GM18498 (cell line): ENCODE results near the gene TTN.

Experiments
- ATAC-seq: cut with Tn5 transposase; IDR thresholded peaks from one replicate; pipeline ENCODE4 v1.9.1; 2021; ENCODE audit warnings: mild to moderate bottlenecking, moderate library complexity; ENCODE audit not compliant: unreplicated experiment

TTN gene

DNA sequence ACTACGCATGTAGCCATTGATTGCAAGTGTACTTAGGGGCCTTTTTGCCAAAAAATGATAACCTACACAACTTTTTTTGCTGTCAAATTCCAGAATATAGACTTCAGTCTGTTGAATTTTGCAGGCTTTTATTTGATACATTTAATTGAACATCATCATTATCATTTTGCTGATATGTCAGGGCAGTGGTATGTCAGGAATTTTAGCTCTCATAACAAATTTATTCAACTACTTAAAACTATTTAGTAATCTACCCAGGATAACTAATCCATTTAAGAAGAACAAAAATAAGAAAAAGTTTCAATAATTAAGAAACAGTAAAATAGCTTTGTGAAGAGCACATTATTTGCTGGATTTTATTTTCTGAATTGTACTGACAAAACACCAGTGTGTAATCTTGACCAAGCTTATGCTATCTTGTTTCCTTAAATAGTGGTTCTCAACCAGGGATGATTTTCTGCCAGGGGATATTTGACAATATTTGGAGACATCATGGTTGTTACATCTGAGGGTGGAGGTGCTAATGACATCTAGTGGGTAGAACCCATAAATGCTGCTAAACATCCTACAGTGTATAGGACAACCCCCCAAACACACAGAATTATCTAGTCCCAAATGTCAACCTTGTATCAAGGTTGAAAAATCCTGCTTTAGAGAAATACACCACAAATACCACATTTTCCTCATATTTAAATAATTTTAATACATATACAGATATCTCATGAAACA, 12.1 kb upstream of the TTN start:
- peak; percentile 37 for ATAC-seq

DNA sequence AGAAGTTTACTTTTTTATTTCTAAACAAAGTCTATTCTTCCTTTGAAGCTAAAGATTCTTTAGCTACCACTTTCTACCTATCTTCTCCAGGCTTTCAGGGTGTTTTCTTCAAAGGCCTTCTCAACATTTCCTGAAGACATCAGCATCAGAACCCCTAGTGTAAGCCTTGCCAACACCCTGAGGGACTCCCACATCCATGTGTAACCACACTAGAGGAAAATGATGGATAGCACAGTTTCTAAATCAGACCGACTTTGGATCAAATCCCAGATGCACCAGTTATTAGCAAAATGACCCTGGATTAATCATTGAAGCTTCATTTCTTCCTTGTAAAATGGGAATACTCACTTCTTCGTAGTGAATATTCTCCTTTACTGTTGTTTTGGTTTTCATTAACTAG, 4.7 kb upstream of the TTN start:
- no peak for ATAC-seq

DNA sequence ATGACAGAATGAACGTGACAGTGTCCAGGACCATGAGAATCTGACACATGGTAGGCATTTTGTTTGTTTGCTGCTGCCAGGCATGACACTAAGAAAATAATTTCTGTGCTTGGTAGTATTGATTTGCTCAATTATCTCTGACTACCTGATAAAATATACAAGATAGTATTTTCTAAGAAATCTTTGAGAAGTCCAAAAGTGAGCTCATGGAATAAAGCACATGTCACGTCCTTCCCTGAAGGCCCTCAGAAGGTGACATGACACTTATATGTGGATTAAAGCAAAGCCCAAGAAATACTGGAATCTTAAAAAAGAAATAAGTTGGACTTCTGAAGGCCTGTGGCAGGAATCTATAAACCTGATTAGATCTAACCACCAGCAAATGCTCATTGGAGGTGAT, 3.8 kb upstream of the TTN start:
- no peak for ATAC-seq

DNA sequence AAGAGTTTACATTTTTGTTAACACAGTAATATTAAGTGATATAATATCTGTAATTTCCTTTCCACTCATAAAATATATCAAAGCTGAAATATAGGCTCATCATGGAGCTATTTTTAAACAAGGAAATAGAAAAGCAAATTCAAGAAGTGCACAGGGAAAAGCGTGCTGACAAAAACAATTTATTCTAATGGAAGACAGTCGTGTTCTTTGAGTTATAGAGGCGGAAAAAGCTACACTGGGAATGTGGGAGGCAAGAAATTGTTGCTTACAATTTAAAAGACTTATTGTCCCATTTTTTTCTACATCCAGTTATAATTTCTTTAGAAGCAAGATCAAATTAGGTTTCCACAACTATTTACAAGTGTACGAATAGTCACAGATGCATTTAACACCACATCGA, 3.2 kb upstream of the TTN start:
- no peak for ATAC-seq

DNA sequence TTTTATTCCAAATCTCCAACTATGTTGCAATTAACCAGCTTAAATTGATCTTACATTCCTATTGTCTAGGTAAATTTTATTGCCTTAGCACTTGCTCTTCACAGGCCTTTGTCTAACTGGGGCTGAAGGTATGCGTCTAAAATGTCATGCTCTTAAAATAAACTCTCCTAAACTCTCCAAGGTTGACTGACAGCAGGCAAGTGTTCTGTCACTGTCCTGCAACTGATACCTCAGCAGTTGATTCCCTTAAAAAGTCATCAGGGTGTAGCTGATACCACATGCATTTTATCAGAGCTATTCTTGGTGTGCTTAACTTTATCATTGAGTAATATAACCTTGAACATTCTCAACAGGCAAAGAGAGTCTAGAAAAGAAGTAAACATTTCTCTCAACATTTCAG, 680 bp downstream of the TTN start:
- ATAC-seq, result no peak

DNA sequence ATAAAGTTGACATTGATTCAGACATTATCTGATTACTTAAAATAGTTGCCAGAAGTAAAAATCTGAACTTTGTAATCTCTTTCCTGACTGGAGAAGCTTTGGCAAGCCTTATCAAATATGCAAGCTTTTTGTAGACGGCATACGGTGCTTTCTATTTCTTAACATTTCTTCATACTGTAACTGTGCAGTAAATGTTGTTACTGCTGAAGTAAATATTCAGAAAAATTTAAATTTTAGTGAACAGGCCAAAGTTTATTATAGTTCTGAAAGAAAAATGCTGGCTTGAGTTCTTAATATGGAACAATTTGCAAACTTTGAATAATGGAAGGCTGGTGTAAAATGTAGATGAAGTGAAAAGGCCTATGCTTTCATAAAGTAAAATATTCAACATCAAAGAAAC, 1.8 kb downstream of the TTN start:
- no peak for ATAC-seq

DNA sequence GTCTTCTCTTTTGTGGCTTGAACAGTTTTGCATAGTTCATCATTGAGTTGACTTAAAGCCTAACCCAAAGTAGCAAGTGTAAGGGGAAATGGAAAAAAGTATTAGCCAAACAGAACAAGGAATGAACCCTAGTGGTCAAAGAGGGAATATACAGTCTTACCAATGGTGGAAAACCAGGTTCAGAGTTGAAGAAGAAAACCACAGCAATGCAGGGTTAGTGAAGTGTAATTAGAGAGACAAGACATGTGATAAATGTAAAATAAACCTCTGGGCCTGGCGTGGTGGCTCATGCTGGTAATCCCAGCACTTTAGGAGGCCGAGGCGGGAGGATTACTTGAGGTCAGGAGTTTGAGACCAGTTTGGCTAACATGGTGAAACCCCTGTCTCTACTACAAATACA, 2.4 kb downstream of the TTN start:
- peak; percentile 62 for ATAC-seq

DNA sequence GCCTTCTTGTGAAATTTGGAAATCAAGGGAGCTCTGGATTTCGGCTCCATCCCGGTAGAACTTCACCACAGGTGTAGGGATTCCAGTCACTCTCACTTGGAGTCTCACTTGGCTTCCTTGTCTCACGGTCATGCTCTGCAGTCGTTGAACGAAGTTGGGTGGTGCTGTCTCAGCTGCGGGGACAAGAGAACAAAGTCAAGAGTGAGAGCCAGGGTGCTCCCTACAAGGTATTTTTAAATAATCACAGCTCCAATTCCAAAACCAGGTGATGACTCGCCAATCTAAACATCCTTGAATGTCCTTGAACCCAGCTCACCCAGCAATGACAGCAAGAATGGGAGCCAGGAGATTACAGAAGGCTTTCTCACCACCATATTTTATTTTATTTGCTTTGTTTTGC, 6.7 kb downstream of the TTN start:
- ATAC-seq, result no peak

DNA sequence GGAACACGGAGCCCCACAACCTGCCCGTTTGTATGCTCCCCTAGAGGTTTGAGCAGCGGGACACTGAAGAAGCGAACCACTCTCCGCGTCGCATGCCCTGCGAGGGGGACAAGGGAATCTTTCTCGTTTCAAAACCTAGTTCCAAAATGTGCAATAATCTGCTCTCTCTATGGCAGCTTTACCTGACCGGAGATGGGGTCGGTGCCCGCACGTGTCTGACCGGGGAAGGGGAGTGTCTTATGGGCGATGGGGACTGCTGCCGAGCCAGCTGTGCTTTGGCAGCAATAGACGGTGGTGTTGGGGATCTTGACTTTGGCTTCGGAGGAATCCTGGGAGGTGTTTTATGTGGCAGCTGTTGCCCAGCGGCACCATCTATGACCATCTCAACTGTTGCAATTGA, 7.9 kb downstream of the TTN start:
- no peak for ATAC-seq

DNA sequence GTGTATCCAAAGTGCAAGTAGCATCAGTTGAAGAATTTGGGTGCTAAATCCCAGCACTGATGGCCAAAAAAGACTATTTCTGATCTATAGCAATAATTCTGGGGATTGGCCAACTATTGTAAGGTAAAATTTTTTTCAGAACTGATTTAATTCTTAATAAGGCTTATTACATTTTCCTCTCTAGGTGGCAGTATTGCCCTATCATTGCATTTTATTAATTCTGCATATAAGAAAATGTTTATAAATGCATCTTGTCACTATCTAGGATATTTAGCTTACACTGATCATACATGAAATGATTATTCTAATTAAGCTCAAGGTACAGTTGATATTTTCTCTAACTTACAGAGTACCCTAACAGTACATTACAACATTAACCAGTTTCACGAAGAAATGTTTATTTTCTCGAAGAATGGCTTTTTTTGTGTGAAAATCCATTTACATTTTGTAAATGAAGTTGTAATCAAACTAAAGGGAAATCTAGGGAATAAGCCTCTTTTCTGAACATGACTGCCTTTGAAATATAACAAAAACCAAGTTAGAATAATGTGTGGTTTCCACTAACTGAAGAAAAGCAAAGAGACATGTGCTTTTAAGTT, 11.0 kb downstream of the TTN start:
- no peak for ATAC-seq

DNA sequence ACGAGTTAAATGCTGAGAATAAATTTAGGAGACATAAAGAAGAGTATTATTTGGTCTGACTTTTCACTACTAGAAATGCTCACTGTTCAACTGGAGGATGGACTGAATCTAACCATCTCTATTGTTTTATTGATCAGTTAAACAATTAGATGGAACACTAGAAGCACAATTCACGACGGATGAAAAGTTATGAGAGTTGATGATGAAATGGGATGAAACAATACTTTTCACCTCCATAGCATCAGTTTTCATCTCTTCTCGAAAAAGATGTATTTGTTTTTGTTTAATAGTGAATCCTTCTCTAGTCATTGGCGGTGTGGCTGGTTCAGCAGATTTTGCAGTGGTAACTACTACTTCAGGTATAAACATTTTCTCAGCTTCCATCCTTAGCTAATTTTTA, 19.3 kb downstream of the TTN start:
- no peak for ATAC-seq

DNA sequence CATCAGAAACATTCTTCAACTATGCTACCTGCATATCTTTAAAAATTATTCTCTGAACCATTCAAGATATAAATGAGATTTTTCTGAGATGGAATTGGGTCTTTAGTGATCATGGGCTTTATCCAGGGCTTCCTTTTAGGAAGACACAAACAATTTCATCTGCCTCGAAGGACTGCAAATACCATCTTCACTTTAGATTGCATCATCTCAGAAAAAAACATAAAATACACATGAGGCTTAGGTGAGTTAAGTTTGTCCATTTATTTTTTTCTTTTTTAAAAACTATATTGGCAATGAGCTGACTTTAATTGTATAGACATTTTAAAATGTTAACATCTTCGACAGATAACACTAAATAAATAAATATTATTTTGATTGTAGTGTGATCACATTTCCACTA, 20.1 kb downstream of the TTN start:
- no peak for ATAC-seq

DNA sequence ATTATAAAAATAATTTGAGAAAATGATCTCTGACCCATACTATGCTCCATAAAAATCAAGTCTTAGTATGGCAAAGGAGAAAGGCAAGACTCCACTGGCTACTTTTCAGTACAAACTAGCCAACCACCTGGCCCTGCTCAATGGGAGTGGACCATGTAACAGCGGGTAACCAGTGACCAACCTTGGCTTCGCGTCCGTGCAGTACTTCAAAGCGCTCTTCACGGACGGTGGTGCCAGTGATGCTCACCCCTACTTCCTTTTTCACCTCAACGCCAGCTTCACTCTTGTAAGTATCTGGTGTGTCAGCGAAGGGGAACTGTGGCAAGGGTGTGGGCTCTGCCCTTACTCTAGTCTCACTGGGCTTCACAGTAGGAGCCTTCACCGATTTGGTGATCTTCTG, 23.3 kb downstream of the TTN start:
- ATAC-seq, result no peak

DNA sequence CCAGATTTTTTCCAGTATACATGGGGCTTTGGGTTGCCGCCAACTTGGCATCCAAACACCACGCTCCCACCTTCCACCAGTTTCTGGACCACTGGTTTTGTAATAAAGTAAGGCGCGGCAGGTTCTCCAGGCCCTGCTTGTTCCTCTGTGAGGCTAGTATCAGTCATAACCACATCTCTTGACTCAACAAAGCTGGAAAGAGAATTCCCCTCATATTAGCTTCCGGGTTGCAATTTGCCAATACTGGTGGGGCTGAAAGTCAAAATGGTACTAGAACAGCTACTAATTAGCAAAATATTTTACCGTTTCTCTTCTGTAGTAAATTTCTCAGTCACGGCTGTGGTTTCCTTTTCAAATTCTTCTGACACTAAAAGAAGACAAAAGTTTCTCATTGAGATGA, 25.0 kb downstream of the TTN start:
- ATAC-seq, result no peak

DNA sequence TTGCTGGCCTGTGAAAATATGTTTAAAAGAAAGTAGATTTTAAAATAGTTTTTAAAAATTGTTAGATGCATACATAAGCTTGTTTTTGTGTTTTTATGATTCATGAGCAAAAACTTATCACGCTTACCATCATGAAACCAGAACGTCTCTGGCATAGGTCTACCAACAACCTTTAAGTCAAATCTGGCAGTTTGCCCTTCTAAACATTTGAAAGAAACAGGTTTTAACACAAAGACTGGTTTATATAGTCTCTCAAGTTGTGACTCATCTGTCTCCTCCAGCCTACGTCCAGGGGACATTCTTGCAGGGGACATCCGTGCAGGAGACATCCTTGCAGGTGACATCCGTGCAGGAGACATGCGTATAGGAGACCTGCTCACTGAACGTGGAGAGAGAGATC, 29.6 kb downstream of the TTN start:
- no peak for ATAC-seq

DNA sequence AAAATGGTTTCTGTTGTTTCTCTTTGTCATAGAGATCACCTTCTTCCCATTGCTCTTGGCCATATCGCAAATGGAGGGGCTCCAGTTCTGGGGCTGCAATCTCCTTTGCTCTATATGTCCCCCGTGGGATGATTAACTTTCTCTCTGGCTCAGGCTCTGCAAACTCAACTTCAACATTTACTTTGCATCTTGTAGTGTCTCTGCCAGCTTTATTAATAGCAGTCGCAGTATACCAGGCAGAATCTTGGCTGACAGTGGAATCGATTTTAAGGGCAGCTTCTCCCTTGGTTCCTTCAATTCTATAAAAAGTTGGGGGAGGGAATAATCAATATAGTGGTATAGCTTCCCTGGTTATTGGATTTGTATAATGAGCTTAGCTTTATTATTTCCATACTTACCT, 30.5 kb downstream of the TTN start:
- ATAC-seq, result no peak

DNA sequence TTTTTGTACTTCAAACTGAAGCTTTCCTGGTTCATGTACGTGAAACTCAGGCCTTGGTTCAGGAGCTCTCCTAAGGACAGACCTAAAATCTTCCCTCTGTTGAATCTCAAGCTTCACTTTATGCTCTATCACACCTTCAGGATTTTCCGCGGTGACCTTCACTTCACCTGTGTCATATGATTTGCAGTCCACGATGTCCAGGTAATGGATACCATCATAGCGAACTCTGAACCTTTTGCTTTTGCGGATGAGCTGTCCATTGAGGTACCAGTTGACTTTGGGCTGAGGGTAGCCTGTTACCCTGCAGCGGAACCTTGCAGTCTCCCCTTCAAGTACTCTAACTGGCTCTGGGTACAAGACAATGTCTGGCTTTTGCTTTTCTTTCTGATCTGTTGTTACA, 31.2 kb downstream of the TTN start:
- ATAC-seq, result no peak

DNA sequence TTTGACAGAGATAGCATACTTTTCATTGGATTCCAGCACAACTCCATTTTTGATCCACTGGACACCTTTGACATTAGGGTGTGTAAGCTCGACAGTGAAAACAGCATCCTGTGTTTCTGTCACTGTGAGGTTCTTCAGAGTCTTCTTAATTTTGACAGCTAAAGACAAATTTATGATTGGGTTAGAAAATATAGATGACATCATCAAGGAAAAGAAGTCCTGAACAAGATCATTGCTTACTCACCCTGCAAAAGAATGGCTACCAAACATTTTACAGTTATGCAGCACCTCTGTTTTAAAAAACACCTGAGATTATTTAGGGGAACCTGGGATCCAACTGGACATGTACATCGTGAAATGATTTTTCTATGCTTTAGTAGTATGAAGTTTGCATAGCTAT, 36.7 kb downstream of the TTN start:
- ATAC-seq, result no peak

DNA sequence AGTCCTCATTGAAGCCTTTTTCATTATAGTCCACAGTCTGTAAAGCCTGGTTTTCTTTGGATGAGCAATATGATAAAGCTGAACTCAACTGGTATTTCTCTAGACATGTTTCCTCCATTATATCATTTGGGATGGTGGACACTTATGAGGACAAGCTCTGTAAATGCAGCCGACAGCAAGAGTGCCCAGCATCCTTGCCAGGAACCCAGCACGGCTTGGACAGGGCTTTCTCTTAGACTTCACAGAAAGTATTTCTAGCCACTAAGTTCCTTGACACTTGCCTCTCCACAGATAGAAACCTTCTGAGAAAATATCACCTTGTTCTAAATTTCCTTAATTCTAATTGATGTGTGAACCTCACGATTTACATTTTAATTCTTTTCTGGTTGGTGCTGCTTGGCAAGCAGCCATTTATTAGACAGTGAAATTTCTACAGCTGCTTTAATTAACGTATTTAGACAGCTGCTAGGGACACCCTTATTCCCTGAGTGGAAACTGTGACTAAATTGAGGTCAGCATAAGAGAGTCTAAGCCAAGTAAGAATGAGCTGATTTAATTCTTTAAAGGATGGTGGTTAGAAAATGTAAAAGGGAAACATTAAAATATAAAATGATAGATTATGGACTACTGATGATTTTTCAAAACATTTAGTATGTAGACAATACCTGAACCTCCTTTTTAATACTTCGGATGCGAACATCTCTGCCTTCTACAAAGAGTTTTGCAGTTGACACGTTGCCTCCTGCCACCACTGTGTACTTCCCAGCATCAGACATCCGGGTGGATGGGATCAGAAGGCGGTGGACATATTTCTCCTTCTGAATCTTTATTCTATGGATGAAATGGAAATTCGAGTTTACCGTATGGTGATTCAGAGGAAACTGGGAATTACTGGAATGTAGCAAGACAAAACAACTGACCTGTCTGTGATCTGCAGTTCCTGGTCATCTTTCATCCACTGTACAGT, 39.8 kb downstream of the TTN start:
- ATAC-seq, result no peak

DNA sequence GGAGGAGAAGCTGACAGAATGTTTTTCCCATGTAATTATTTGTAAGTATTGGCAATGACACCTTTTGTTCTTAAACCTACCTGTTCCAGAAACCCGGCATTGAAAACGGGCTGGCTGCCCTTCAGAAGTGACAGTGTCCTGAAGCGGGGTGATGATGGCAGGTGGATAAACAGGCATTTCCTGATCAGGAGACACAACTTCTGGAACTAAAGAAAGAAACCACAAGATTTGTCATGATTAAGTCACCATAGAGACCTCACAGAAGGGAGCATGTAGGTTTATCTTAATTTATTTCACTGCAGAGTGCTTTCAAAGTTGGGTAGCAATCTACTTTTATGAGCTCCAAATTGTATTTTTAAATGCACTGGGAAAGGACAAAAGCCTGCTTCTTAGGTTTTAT, 43.1 kb downstream of the TTN start:
- no peak for ATAC-seq

DNA sequence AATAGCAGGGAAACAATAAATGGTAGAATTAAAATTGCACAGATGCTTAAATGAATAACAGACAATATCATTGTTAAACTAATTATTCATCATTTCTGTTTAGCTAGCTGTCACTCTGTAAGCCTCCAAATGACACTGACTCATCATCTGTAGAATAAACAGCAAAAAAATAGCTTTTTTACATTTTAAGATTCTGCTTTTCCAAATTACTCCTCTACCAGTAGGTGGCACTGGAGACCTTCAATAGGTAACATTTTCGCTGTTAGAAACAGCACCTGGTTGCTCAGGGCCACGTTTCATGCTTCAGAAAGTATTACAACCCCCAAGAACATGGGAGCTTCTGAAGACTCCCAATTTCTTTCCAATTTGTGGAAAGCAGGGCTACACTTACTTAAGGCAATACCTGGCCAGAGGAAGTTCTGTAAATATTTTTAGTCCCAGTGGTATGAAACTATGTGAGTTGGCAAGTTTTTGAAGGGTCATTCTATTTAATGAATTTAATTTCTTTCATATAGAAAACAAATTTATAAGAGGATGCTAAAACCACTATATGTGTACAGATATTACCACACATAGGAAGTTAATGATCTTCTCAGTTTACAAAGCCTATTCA, 45.4 kb downstream of the TTN start:
- ATAC-seq, result peak; percentile 79

DNA sequence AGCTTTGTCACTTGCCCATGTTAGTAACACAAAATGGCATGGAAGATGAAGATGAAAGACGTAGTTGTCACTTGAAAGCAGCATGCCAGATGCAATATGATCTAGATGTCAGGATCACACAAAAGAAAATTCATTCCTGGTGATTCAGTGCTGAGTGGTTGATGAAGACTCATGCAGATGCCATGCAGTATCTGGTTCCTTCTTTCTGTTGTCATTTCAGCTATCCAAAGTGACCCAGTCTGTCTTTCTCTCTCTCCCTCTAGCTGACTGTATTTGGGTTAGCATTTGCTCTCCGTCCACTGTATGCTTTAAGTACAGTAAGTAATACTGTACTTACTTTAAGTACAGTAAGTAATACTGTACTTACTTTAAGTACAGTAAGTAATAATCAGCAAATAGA, 50.4 kb downstream of the TTN start:
- no peak for ATAC-seq
